Measurements from ENCODE around the gene CDK14. TPM values are rescaled to one million over a fixed set of nuclear protein-coding genes. Genes with fewer than 3 reads are reported as not detected.
"Not testable (repeated sequence)": the region's sequence is repeated elsewhere in the genome, so short reads cannot be mapped to it uniquely, and the experiment has no call there.

Gene CDK14
- polyA plus RNA-seq, 3 donors: 28.8 to 33.3 (median 29.1) TPM

DNA sequence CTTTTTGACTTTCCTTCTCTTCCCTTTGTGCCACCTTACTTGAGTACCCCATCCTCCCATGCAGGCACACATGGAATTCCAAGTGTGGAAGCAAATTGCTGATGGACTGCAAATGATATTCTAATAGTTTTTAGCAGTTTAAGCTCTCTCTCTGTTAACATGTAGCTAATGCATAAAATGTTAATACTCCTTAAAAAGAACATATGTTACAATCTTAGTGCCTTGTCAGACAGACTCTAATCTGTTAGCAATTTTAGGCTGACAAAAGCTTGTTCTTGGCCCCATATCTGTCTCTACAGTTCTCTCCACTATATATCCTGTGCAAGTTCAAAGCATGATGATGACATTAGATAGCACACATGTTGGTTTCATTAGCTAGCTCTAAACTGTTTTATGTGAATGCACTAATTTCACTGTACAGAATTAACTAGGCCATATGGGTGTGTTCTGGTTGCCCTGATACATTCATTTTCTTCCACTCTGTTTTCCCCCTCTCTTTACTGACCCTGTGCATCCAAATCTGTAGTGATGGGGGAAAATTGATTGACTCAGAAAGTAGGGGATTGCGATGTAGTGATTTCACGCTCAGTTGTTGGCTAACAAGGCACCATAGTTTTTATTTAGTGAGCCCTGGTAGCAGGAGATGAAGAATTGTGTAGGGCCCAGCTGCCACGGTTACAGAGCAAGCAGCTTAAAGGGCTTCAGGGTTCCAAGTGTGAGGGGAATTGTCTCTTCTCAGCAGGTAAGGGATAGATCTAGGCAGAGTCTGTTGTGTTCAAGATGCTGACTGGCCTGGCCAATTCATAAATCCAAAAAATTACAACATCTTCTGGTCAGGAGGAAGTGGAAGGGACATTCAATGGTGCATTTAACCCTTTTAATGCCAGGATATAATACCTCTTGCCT is 553.5 kb downstream of the CDK14 start:
- no peak for DNase-seq

DNA sequence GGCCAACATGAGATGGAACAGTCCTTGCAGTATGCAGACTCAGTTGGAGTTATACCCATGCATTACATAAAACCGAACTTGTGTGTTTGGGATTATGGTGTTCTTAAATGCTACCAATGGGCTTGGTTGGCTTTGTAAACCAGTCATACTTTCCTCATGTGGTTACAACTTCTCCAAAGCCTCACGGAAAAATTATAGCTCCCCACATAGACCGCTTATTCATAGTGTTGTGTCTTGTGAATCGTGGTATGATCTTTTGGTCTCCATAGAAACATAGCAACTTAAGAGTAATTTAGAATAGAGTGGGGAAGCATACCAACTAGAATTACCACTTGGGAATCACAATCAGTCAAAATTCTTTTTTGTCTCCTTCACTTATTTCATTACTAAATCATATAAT is 555.8 kb downstream of the CDK14 start:
- no peak for DNase-seq

- no peak for DNase-seq
Observed at GRCh38 chr7:91156316-91157185, 560.4 kb downstream of the CDK14 start.

GRCh38 chr7:91157579-91158320 is 561.6 kb downstream of the CDK14 start:
- no peak for DNase-seq

DNA sequence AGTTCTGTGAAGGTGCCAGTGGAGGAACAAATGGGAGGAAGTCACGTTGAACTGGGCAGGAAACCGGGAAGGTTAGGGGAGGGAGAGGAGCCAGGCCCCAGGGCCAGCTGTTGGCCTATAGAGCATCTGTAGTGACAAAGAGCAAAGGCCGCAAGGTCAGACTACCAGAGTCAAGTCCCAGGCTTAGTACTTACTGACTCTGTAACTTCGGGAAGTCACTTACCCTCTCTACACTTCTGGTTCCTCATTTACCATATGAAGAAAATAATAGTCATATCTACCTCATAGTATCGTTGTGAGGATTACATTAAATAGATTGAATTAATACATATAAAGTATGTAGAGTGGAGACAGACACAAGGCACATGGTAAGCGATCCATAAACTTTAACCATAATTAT is 566.3 kb downstream of the CDK14 start:
- DNase-seq: no peak

GRCh38 chr7:91164506-91164905 is 568.4 kb downstream of the CDK14 start:
- DNase-seq: no peak

GRCh38 chr7:91165006-91165845 is 569.1 kb downstream of the CDK14 start:
- DNase-seq: no peak

DNA sequence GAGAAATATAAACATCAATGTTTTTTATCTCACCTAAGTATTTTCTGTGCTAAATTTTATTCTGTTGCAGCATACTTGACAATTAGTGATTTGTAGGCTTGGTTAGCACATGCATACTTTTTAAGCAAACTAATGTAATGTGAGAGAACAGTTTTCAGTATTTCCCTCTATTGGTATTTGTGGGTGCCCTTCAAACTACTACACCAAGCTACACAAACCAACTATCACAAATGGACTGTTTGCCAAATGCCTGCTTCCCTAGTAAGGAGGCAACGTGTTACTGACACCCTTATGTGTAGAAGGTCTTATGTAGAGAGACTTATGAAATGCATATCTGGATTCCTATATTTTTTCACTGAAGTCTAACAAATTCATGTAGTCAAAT is 569.7 kb downstream of the CDK14 start:
- no peak for DNase-seq

- DNase-seq: no peak
Observed at GRCh38 chr7:91168871-91169829, 573.0 kb downstream of the CDK14 start.

DNA sequence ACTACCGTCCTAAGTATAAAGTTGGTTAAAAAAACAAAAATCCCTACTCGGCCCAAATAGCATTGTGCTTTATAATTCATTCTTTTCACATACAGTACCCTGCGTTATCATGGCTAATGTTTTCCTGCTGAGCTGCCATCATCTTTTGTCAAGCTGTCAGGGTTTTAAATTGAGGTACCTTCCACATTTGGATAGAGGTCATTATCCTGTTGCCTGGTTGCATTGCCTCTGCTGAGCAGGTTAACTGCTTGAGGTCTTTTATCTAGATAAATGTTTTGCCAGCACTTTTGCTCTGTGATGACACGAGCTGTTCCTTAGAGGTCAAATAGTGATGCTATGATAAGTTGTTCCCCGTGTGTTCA is 573.7 kb downstream of the CDK14 start:
- DNase-seq: no peak

DNA sequence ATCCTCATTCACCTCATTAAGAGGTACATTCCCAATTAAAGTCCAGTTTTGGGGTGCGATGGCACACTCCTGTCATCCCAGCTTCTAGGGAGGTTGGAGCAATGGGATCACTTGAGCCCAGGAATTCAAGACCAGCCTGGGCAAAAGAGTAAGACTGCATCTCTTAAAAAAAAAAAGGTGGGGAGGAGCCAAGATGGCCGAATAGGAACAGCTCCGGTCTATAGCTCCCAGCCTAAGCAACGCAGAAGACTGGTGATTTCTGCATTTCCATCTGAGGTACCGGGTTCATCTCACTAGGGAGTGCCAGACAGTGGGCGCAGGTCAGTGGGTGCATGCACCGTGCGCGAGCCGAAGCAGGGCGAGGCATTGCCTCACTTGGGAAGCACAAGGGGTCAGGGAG is 577.1 kb downstream of the CDK14 start:
- DNase-seq: not testable (repeated sequence)

DNA sequence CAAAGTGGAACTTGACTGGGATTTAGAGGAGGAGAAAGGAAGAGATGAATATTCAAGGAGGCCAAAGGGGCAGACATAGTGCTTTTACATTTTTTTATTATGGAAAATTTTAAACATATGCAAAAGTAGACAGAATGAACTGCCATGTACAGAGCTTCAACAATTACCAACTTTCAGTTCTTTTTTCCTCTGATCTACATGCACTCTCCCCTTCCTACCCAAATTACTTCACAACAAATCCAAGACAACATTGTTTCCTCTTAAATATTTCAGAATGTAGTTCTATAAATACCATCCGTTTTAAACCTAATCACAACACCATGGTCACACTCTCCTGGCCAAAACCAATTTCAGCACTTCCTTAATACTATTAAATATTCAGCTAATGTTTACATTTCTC is 584.6 kb downstream of the CDK14 start:
- DNase-seq: no peak

GRCh38 chr7:91181949-91182348 is 585.8 kb downstream of the CDK14 start:
- DNase-seq: no peak

DNA sequence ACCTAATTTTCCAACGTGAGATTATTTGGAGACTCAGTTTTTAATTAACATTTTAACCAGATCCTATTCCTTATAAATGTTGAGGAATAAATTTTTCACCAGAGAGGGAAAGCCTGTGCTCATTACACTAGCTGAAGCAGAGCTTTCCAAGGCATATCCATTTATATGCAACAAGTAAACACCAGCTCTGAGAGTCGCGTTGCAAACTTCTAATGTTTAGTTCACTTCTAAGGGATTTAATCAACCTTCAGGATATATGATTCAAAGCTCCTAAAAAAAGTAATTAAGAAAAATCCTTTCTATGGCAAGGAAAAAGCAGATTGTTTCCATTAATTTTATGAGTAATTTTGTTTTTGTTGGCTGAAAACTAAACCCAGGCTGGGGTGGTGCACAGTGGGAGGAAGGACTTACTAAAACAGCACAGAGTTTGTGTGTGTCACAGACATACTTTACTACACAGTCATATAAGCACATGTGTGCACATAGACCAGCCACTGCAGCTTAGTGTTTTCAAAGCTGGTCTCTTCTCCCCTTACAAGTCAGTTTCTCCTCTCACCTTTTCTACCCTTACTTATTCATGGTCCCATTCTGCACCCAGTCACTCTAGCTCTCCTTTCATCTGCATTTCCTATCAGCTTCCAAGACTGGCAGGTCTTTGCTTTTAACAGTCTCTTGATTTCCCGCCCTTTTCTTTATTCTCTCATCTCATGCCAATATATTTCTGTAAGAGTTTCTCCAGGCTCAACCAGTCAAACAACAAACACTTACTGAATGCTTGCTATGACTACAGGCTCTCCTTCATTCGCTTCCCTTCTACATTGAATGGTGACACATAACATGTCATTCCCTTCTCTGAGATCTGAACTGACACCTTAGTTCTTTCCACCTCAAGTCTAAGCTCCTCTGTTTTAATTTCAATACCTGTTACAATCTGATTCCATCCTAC is 587.0 kb downstream of the CDK14 start:
- DNase-seq: peak; percentile 54

GRCh38 chr7:91185771-91186170 is 589.6 kb downstream of the CDK14 start:
- no peak for DNase-seq

- DNase-seq: peak; percentile 20
Observed at GRCh38 chr7:91187061-91187460, 590.9 kb downstream of the CDK14 start.

GRCh38 chr7:91191771-91192170 is 595.6 kb downstream of the CDK14 start:
- no peak for DNase-seq

- no peak for DNase-seq
Observed at GRCh38 chr7:91193141-91193540, 597.0 kb downstream of the CDK14 start.

GRCh38 chr7:91194841-91195240 is 598.7 kb downstream of the CDK14 start:
- DNase-seq: peak; percentile 14
